Measurements from ENCODE around the gene ARHGAP1.
"Not testable (repeated sequence)": the region's sequence is repeated elsewhere in the genome, so short reads cannot be mapped to it uniquely, and the experiment has no call there.

The ARHGAP1 gene

GRCh38 chr11:46671958-46672315 is 28.5 kb downstream of the ARHGAP1 start:
- DNase-seq = no peak

- DNase-seq = not testable (repeated sequence)
Measured at GRCh38 chr11:46670521-46670920, 29.9 kb downstream of the ARHGAP1 start.

- DNase-seq = peak; percentile 13
Measured at GRCh38 chr11:46669711-46670139, 30.7 kb downstream of the ARHGAP1 start.

- no peak for DNase-seq
Measured at GRCh38 chr11:46668480-46669085, 31.8 kb downstream of the ARHGAP1 start.

GRCh38 chr11:46667043-46667481 is 33.4 kb downstream of the ARHGAP1 start:
- DNase-seq = no peak

GRCh38 chr11:46666516-46666915 is 33.9 kb downstream of the ARHGAP1 start:
- no peak for DNase-seq

GRCh38 chr11:46665356-46665755 is 35.1 kb downstream of the ARHGAP1 start:
- no peak for DNase-seq

- no peak for DNase-seq
Measured at GRCh38 chr11:46664612-46665011, 35.8 kb downstream of the ARHGAP1 start.

GRCh38 chr11:46663277-46663940 is 37.0 kb downstream of the ARHGAP1 start:
- no peak for DNase-seq

- DNase-seq = no peak
Measured at GRCh38 chr11:46662366-46662765, 38.1 kb downstream of the ARHGAP1 start.

- DNase-seq = no peak
Measured at GRCh38 chr11:46661836-46662235, 38.6 kb downstream of the ARHGAP1 start.

GRCh38 chr11:46659908-46660307 is 40.5 kb downstream of the ARHGAP1 start:
- peak; percentile 29 for DNase-seq

GRCh38 chr11:46658259-46658658 is 42.2 kb downstream of the ARHGAP1 start:
- no peak for DNase-seq

- DNase-seq = no peak
Measured at GRCh38 chr11:46657186-46657585, 43.2 kb downstream of the ARHGAP1 start.

GRCh38 chr11:46655631-46656030 is 44.8 kb downstream of the ARHGAP1 start:
- DNase-seq = no peak

- no peak for DNase-seq
Measured at GRCh38 chr11:46649180-46649738, 51.2 kb downstream of the ARHGAP1 start.

- no peak for DNase-seq
Measured at GRCh38 chr11:46643986-46644385, 56.4 kb downstream of the ARHGAP1 start.

GRCh38 chr11:46643531-46643930 is 56.9 kb downstream of the ARHGAP1 start:
- no peak for DNase-seq

GRCh38 chr11:46642627-46643335 is 57.6 kb downstream of the ARHGAP1 start:
- DNase-seq = no peak

GRCh38 chr11:46641639-46642038 is 58.8 kb downstream of the ARHGAP1 start:
- DNase-seq = no peak

- DNase-seq = no peak
Measured at GRCh38 chr11:46640036-46640788, 60.2 kb downstream of the ARHGAP1 start.

GRCh38 chr11:46639197-46639839 is 61.1 kb downstream of the ARHGAP1 start:
- DNase-seq = no peak

GRCh38 chr11:46637546-46637945 is 62.9 kb downstream of the ARHGAP1 start:
- no peak for DNase-seq
